HG03039 (cell line): ENCODE results near the gene CCDC27.

ENCODE experiments used
- ATAC-seq: cut with Tn5 transposase; IDR thresholded peaks from one replicate; pipeline ENCODE4 v1.9.1; 2021; ENCODE audit warnings: mild to moderate bottlenecking, moderate library complexity; ENCODE audit not compliant: unreplicated experiment

The CCDC27 gene

DNA sequence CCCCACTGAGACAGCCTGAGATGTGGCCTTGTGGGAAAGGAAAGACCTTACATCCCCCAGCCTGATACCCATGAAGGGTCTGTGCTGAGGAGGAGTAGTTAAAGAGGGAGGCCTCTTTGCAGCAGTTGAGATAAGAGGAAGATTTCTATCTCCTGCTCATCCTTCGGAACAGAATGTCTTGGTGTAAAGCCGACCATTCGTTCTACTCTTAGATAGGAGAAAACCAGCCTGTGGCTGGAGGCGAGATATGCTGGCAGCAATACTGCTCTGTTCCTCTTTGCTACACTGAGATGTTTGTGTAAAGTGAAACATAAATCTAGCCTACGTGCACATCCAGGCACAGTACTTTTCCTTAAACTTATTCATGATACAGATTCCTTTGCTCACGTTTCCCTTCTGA, 1.5 kb upstream of the CCDC27 start:
- ATAC-seq = no peak

DNA sequence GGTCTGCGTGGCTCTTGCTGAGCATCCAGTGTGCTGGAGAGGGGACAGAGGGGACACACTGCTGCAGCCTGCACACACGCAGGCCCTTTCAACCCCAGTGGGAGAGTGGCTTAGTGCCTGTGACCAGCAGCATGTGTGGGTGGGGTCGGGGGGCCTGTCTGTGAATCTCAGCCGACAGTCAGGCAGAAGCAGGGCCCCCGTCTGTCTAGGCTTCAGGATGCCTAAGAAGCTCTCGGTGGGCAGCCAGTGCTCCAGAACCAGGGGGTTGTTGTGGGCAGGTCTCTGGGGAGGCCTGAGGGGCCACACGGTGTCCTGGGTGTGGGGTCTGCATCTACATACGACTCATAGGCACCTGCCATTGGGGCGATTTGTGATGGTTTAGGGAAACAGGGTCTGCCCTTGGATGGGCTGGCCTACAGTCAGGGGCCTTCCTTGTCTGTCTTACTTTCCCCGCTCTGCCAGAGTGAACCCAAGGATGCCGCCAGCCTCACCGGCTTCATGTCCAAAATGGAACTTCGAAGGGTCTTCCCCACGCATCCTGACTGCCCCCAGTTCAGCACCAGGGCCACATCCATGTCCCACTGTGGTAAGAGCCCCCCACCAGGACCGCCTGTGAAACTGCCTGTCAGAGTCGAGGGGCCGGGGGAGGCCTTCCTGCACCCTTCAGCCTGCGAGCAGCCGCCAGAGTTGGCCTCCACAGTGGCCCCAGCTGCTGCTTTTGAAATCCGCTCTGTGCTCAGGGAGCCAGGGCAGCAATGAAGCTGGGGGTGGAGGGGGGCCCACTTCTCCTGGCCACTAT, 1.6 kb downstream of the CCDC27 start:
- no peak for ATAC-seq

DNA sequence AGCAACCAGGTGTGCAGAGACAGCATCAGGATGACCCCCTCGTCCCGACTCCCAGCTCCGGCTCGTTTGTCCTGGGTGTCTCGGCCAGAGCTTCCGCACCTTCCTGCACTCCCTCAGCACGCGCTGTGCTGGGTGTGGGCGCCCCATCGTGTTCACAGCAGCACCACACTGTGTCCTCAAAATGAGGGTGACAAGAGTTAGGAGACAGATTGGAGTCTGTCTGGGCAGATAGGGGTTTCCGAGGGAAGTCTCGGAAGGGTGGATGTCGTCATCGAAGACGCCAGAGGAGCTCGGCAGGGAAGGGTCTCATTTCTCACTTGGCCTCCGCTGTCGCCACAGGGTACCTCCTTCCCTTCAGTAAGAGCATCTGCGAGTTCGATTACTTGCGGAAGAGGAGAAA, 4.1 kb downstream of the CCDC27 start:
- ATAC-seq = no peak

DNA sequence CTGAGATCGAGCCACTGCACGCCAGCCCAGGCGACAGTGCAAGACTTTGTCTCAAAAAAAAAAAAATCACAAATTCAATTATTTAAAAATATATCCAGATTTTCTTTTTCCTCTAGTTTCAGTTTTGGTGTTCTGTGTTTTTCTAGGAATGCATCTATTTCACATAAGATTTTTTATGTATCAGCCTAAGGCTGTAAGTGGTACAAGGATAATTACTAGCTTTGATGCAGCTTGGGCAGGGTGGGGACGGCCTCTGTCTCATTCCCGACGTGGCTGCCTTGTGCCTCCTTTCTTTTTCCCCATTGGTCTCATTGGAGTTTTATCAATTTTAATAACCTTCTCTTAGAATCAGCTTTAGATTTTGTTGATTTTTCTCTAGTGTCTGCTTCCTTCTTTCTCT, 6.9 kb downstream of the CCDC27 start:
- no peak for ATAC-seq

DNA sequence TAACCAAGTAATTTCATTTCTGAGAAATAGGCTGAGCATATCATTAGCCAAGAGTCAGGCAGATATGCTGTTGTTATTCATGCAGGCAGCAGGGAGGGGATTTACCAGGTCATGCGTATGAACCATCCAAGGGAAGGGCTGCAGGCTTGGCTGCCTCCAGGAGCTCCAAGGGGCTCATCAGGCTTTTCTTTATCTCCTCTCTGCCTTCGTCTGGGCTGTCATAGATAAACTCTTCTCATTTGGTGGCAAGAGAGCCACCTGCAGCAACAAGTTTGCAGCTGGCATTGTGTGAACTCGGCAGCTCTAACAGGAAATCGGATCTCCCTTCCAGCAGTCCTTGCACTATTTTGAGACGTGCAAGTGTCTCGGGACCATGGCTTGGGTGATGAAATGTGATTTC, 7.5 kb downstream of the CCDC27 start:
- ATAC-seq = no peak

DNA sequence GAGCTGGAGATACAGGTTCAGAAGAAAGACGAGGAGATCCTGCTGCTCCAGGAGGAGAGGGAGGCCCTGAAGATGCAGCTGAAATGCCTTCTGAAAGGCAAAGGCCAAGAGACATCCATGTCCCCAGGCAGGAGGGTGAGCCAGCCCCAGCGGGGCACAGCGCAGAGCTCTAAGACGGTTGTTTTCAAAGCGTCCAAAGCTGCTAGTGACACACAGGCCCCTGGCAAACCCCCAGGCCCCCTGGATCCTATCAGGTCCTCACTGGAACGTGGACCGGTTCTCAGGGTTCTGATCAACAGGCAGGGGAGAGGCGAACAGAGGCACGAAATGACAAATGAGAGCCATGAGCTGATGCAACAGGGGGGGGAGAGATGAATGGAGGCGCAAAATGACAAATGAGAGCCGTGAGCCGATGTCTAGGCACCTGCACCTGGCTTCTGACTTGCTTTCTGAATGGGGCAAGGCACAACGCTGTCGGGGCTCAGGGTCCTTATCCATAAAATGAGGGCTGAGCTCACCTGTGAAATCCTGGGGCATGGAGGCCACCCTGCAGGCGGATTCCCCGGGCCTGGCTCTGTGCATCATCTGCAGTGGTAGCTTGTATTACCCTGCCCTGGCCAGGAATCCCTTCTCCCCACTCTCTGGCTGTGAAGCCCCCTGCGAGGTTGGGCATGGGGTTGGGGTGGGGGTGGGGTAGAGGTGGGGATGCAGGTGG, 9.2 kb downstream of the CCDC27 start:
- no peak for ATAC-seq

DNA sequence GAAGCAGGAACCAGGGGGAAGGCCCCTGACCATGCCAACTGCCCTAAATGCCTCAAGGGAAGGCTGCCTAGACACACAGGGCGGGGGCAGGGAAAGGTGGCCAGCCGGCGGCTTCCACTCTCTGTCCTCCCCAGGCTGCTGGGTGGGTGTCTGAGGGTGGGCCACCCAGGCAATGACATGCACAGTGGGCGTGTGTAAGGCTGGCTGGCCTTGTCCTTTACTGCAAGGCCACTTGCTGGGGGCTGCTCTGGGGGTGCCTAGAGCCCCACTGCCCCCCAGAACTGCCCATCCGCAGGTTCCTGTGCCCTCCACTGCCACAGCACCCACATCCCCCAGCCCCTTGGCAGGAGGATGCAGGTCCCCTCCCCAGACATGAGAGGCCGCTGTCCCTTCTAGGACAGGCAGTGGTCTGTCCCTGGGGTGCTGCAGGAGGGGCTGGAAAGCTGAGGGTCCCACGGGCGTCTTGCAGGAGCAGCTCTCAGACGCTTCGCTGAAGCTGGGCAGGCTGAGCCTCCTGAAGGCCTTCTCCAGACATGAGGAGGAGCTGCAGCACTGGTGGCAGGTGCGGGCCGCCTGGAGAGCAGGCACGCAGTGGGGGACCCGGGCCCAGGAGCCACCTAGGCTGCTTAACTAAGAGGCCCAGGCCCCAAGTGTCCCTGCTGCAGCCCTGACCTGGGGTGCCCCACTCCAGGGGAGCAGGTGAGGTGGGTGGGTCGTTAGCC, 10.1 kb downstream of the CCDC27 start:
- ATAC-seq = no peak

DNA sequence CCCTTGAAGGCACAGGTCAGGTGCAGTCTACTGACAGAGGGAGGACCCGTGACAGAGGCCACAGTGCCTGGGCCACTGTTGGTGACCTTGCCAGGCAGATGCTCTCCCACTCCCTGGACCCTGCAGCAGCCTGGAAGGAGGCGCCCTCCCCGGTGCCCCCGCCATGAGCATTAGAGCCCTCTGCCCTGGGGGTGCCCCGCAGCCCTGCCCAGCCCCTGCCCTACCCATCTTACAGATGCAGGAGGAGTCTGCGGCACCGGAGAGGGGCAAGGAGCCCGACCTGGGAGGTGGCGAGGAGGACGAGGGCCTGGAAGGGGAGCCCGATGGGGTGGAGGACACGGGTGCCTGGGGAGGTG, 10.6 kb downstream of the CCDC27 start:
- no peak for ATAC-seq

DNA sequence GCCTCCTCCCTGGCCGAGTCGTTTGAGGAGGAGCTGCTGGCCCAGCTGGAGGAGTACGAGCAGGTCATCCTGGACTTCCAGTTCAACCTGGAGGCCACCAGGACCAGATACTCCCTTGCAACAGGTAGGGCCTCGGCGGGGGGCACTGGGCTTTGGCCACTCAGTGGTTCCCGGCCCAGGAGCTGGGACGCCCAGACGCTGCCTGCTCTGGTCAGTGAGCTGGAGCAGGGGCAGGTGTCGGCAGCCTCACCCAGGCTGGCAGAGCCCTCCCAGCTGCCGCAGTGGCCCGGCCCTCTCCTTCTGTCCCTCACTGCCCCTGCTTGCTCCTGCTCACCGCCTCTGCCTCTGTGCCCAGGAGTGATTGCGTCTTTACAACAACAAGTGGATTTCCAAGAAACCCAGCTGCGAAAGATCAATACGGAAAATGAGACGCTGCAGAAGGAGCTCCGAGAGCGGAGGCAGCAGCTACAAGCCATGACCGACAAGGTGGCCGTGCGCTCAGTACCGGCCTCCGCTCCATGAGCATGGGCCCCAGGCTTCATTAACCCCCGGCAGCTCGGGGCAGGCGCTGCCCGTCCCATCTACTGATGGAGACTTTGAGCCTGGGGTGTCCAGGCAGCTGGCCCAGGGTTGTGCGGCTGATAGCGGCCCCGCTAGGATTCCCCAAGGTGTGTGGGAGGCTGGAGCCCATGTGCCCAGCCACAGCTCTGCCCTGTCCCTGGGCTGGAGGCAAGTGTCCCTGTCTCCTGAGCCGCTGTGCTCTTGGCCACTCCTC, 11.3 kb downstream of the CCDC27 start:
- no peak for ATAC-seq

DNA sequence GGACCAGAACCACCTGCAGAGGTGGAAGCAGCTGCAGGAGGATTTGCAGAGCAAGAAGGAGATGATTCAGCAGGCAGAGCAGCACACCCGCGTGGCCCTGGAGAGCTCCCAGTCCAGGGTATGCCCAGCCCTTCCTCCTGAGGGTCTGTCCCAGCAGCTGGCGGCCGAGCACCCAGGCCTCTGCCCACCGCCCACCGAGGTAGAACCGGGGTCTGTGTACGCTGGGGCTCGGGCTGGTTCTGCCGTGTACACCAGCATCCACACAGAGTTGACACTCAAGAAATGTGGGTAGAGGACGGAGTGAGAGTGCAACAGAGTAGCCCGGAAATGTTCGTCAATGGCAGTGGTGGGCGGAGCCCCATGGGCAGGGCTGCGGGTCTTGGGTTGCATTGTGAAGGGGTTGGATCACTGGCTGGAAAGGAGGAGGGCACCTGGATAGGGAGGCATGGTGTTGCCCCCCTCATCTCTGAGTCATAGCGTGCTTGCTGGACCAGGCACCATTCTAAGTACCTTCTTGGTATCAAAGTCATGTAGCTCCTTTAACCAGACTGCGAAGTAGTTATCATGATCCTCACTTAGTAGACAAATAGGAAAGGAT, 15.2 kb downstream of the CCDC27 start:
- no peak for ATAC-seq

DNA sequence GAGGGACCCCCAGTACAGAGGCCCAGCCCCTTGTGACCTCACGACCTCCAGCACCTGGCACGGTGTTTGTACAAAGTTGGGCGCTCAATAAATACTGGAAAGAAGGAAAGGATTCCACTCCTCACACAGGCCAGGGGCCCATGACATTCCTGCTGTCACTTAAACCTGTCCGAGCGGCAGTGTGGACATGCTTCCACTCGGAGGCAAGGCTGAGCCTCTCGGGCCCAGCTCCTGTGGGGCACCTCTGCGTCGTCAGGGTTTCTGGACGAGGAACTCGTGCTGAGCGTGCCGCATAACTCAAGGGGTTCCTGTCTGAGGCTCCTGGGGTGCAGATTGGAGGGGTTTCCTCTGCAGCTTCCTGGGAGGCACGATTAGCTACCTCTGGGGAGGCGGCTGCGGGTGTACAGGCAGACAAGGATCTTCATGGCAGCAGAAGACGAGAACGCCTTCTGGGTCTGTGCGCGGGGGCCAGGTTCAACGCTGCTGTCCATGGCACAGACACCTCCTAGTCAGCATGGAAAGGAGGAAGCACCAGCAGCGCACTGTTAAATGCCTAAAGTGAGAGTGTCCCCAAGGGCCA, 16.7 kb downstream of the CCDC27 start:
- no peak for ATAC-seq

DNA sequence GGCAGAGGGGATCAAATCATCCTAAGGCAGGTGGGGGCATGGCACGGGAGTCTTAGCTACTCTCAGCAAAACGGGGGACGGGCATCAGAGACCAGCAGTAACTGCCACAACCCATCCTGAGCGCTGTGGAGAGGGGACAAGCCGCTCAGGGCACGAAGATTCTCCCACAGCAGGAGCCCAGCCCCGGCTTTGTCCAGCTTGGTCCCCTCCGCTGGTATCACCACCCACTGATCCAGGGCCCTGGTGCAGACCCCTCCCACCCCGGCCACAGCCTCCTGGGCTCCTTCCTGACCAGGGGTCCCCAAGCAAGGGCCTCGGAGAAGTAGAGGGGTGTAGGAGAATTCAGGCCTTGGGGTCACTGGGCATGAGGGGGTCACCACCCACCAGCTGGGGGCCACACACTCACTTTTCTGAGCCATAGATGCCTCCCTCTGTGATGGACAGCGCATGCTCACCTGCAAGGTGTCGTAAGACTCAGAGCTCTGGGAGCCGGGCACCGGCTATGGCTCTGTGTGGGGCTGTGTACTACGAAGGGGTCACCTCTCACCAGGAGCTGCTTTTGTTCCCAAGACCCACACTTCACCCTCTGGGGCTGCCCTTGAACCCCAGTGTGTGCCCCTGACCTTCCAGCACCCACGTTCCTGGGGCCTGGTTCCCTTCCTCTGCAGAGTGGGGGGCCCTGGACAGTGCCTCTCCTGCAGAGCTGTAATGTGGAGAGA, 18.0 kb downstream of the CCDC27 start:
- ATAC-seq = no peak

DNA sequence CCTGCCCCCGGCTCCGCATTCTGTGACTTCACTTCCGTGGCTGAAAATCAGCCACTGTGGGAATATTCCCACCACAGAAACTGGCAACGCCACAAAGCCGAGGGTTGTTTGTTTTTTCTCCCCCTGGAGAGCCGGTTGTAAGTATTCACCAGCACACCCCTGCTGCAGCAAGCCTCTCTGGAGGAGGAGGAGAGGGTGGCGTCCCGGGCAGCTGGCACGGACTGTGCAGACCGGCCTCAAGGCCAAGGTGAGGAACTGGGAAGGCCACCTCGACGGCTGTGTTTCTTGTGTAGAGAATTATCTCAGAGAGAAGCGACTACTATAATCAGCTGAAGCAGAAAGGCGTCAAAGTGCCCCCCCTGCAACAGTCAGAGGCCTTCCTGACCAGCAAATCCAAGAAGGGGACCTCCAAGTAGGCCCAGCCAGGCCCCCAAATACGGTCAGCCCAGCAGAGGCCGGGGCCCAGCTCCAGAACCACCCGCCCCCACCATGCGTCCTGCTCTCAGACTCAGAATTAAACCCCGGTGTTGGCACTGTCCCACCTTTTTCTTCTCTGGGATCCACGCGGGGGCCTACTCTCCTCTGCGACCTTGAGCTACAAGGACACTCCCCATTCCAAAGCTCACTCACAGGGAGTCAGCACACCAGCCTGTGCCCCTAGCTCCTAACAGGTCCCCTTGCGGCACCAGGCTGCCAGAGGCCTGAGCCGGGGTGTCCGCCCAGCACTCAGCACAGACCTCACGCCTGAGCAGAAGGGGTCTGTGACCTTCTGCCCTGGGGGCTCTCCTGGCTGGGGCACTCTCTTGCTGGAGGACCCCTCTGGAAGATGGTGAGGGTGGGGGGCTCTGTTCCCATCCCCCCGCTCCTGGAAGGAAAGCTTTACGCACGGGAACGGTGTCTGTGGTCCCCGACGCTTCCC, 19.1 kb downstream of the CCDC27 start:
- no peak for ATAC-seq

DNA sequence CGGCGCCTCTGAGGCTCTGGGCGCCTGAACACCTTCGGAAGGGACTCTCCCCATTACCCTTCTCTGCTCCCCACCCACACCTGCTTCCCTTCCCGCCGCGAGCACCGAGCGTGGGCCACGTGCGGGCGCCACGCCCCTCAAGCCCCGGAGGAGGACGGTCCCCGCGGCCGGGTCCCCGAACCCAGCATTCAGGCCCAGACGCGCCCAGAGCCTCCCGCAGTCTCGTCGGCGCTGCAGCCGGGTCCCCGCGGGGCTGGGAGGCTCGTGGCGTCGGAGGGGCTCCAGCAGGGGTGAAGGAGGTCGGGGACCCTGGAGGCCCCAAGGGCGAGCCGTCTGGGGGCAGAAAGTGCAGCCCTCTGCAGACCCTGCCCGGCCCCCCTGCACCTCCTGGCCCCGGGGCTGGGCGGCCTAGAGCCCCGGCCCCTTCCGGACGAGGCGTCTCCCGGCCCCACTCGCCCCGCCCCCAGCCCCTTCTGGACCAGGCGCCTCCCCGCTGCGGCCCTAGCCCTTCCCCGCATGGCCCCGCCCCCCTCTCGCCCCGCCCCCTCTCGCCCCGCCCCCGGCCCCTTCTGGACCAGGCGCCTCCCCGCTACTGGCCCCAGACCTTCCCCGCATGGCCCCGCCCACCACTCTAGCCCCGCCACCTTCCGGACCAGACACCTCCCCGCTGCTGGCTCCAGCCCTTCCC, 19.9 kb downstream of the CCDC27 start:
- ATAC-seq = peak; percentile 44

DNA sequence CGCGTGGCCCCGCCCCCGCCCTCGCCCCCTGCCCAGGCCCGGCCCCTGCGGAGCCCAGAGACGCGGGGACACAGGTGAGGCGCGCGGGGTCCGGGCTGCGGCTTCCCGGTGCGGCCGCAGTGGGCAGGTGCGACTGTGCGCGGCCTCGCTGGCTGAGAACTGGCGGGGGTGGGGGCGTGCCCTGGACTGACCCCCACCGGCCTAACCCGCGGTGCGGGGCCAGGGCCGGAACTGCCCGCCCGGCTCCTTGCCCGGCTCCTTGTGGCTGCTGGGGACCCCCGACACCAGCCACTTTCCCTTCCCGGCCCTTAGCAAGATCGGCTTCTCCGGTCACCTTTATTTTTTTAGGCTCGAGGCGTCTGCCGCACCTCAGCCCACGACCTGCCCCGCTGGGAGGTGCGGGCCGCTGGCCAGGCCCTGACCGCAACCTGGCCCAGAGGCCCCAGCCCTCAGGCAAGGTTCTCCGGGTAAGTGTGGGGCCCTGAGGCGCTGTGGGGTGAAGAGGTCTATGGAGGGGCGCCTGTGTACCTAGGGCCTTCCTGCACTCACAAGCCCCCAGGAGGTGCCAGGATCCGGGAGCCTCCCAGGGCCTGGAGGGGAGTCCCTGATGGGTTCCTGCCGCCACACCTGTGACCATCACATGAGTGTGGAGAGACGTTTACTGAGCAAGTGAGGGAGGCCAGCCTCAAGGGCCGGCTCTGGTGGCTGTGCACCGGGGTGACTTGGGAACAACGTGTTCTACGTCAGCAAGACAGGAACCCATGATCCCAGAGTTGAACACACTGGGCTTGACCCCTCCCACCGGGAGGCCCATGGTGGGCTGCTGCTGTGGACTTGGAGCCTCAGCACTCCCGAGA, 20.7 kb downstream of the CCDC27 start, which contains the start of gene SMIM1:
TSS of gene SMIM1 (plus strand) at position 35 of the 857 bp plus-strand sequence. CDS start 2,625 bp downstream, outside the sequence.
- ATAC-seq = peak; percentile 20

DNA sequence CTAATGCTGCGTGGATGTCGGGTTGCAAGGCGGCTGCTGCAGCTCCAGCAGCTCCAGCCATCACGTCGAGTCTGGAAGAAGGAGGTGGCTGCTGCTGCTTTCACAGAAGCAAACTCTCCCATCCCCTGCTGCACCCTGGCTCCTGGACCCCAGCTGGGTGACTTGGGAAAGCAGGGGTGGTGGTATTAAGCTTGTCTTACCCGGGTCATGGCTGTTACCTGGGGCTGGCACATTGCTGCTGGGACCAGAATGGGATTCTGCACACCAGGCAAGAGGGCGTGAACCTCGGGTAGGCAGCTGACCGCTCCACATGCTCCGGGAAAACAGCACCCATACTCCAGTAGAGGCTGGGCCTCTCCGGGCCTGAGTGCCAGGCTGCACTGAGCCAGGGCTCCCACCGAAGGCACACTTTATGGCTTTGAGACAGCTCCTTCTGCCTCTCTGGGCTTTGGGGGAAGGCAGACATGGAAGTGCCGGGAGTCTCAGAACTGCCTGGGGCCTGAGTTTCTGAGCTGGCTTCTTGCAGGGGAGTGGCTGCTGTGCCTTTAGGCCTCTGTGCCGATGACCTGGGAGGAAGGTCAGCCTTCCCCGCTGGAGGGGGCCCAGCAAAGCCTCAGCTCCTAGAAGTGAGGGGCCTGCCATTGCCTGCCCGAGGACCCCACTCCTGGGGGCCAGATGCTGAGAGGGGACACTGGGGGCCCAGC, 21.5 kb downstream of the CCDC27 start:
- ATAC-seq = no peak
